ENCODE data around the gene WNT3A.

Gene WNT3A

GRCh38 chr1:228039006-228039903 is 32.5 kb downstream of the WNT3A start:
- peaks cover 66% of the 10 kb centered on the region for H3K27me3 ChIP-seq (ENCODE audit: control insufficient read depth, insufficient read depth, low read length)
- no peak overlapping the region for H3K4me3 ChIP-seq (ENCODE audit: low read length)
- no peak overlapping the region for H3K9ac ChIP-seq (ENCODE audit: low read length)

GRCh38 chr1:228039986-228040385 is 33.2 kb downstream of the WNT3A start:
- H3K27ac ChIP-seq (ENCODE audit: low read length): no peak overlapping the region
- H3K27me3 ChIP-seq (ENCODE audit: control insufficient read depth, insufficient read depth, low read length): peaks cover 71% of the 10 kb centered on the region
- H3K9me3 ChIP-seq (ENCODE audit: control insufficient read depth, low read depth, low read length): no peaks in the 10 kb centered on the region
- no peak overlapping the region for H3K4me3 ChIP-seq (ENCODE audit: low read length)
- H3K36me3 ChIP-seq (ENCODE audit: control insufficient read depth, low read depth, low read length): no peaks in the 10 kb centered on the region
- H3K4me1 ChIP-seq (ENCODE audit: control insufficient read depth, low read depth, low read length): peaks cover 11% of the 10 kb centered on the region
- no peak overlapping the region for H3K9ac ChIP-seq (ENCODE audit: low read length)

More at GRCh38 chr1:228039006-228039903, 32.5 kb downstream of the WNT3A start:
- peaks cover 11% of the 10 kb centered on the region for H3K4me1 ChIP-seq (ENCODE audit: control insufficient read depth, low read depth, low read length)
- no peak overlapping the region for H3K27ac ChIP-seq (ENCODE audit: low read length)
- no peaks in the 10 kb centered on the region for H3K9me3 ChIP-seq (ENCODE audit: control insufficient read depth, low read depth, low read length)
- no peaks in the 10 kb centered on the region for H3K36me3 ChIP-seq (ENCODE audit: control insufficient read depth, low read depth, low read length)

DNA sequence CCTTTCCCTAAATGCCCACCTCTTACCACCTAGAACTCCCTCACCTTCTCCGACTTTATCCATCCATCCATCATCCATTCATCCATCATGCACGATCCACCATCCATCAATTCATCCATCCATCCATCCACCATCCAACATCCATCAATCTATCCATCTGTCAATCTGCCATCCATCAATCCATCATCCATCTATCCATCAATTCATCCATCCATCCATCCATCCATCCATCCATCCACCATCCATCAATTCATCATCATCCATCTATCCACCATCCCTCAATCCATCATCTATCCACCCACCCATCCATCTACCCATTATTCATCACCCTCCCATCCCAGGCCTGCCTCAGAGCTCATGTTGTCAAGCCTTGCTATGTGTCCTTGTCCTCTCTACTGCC is 34.5 kb downstream of the WNT3A start:
- Histone ChIP-seq H3K4me1 (ENCODE audit: control insufficient read depth, low read depth, low read length) (peaks cover 8% of the 10 kb centered on the region), H3K27me3 (ENCODE audit: control insufficient read depth, insufficient read depth, low read length) (peaks cover 70% of the 10 kb centered on the region), H3K27ac (ENCODE audit: low read length) (no peak overlapping the region), H3K36me3 (ENCODE audit: control insufficient read depth, low read depth, low read length) (no peaks in the 10 kb centered on the region), H3K4me3 (ENCODE audit: low read length) (no peak overlapping the region), H3K9me3 (ENCODE audit: control insufficient read depth, low read depth, low read length) (no peaks in the 10 kb centered on the region), H3K9ac (ENCODE audit: low read length) (no peak overlapping the region)

GRCh38 chr1:228042508-228042907 is 35.7 kb downstream of the WNT3A start:
- H3K9me3 ChIP-seq (ENCODE audit: control insufficient read depth, low read depth, low read length): no peaks in the 10 kb centered on the region
- H3K9ac ChIP-seq (ENCODE audit: low read length): no peak overlapping the region
- no peaks in the 10 kb centered on the region for H3K36me3 ChIP-seq (ENCODE audit: control insufficient read depth, low read depth, low read length)
- H3K4me1 ChIP-seq (ENCODE audit: control insufficient read depth, low read depth, low read length): peaks cover 3% of the 10 kb centered on the region
- no peak overlapping the region for H3K4me3 ChIP-seq (ENCODE audit: low read length)
- peaks cover 59% of the 10 kb centered on the region for H3K27me3 ChIP-seq (ENCODE audit: control insufficient read depth, insufficient read depth, low read length)
- H3K27ac ChIP-seq (ENCODE audit: low read length): no peak overlapping the region

DNA sequence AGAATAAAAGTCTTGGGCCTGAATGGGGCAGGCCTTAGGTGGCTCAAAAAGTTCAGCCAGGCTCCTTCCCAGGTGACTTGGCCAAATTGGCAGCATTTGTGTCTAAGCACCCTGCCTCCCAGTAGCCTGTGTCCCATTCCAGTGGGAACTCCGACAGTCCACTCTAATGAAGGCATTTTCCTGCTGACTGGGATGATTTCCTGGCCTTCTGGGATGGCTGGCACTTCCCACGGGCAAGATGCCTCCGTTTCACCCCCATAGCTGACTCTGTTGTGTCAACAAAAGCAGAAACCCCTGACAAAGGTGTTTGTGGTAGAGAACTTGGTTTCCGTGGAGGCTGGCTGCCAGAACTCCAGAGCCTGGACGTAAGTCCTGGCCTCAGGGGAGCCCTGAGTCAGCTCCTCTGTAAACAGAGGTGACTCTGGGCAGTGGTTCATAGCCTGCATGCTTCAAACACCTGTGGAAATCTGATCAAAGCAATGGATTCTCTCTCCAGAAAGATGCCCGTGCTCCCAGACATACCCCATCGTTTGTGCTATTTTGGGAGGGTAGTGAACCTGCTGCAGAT is 36.6 kb downstream of the WNT3A start:
- Histone ChIP-seq H3K9ac (ENCODE audit: low read length) (no peak overlapping the region), H3K4me1 (ENCODE audit: control insufficient read depth, low read depth, low read length) (peaks cover 2% of the 10 kb centered on the region), H3K4me3 (ENCODE audit: low read length) (no peak overlapping the region), H3K36me3 (ENCODE audit: control insufficient read depth, low read depth, low read length) (no peaks in the 10 kb centered on the region), H3K9me3 (ENCODE audit: control insufficient read depth, low read depth, low read length) (no peaks in the 10 kb centered on the region), H3K27ac (ENCODE audit: low read length) (no peak overlapping the region), H3K27me3 (ENCODE audit: control insufficient read depth, insufficient read depth, low read length) (peaks cover 50% of the 10 kb centered on the region)

DNA sequence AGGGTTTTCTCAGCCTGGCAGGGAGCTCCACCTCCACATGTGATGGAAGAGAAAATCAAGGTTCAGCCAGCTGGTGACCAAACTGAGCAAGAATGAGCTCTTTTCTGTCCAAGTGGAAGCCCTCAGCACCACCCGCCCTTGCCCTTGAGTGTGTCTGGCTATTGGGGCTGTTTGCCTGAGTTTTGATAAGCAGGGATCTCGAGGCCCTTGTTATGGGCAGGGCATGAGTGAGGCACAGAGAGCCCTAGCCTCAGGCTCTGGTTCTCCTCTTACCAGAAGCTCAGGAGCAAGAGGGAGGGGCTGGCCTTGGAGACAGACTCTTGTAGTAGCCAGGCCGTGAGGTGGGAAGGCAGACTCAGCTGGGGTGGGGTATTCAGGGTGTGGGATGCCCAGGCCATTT is 38.2 kb downstream of the WNT3A start:
- Histone ChIP-seq H3K4me3 (ENCODE audit: low read length) (no peak overlapping the region), H3K4me1 (ENCODE audit: control insufficient read depth, low read depth, low read length) (no peaks in the 10 kb centered on the region), H3K9ac (ENCODE audit: low read length) (no peak overlapping the region), H3K9me3 (ENCODE audit: control insufficient read depth, low read depth, low read length) (no peaks in the 10 kb centered on the region), H3K27me3 (ENCODE audit: control insufficient read depth, insufficient read depth, low read length) (peaks cover 34% of the 10 kb centered on the region), H3K36me3 (ENCODE audit: control insufficient read depth, low read depth, low read length) (no peaks in the 10 kb centered on the region), H3K27ac (ENCODE audit: low read length) (no peak overlapping the region)

DNA sequence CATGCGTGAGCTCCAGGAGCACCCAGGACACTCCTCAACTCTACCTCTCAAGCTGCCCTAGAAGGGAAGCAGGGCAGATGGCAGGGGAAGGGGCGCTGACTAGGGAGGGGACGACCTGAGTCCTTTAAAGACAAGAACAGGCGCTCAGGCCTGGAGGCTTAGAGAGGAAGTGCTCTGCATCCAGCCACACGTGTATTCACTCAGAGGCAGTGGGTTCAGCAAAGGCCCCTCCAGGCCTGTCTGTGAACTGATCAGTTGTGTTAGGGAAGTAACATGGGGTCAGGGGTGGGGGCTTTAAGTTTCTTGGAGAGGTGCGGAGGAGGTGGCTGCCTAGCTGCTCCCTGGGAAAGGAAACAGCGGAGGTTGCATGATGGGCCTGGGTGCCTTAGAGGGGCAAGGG is 38.6 kb downstream of the WNT3A start:
- Histone ChIP-seq H3K4me3 (ENCODE audit: low read length) (no peak overlapping the region), H3K9ac (ENCODE audit: low read length) (no peak overlapping the region), H3K36me3 (ENCODE audit: control insufficient read depth, low read depth, low read length) (no peaks in the 10 kb centered on the region), H3K9me3 (ENCODE audit: control insufficient read depth, low read depth, low read length) (no peaks in the 10 kb centered on the region), H3K27me3 (ENCODE audit: control insufficient read depth, insufficient read depth, low read length) (peaks cover 31% of the 10 kb centered on the region), H3K27ac (ENCODE audit: low read length) (no peak overlapping the region), H3K4me1 (ENCODE audit: control insufficient read depth, low read depth, low read length) (no peaks in the 10 kb centered on the region)

GRCh38 chr1:228045871-228046270 is 39.1 kb downstream of the WNT3A start:
- H3K4me1 ChIP-seq (ENCODE audit: control insufficient read depth, low read depth, low read length): no peaks in the 10 kb centered on the region
- H3K4me3 ChIP-seq (ENCODE audit: low read length): no peak overlapping the region
- no peaks in the 10 kb centered on the region for H3K36me3 ChIP-seq (ENCODE audit: control insufficient read depth, low read depth, low read length)
- H3K27me3 ChIP-seq (ENCODE audit: control insufficient read depth, insufficient read depth, low read length): peaks cover 31% of the 10 kb centered on the region
- H3K27ac ChIP-seq (ENCODE audit: low read length): no peak overlapping the region
- no peak overlapping the region for H3K9ac ChIP-seq (ENCODE audit: low read length)
- H3K9me3 ChIP-seq (ENCODE audit: control insufficient read depth, low read depth, low read length): no peaks in the 10 kb centered on the region

- H3K4me3 ChIP-seq (ENCODE audit: low read length): no peak overlapping the region
- no peaks in the 10 kb centered on the region for H3K9me3 ChIP-seq (ENCODE audit: control insufficient read depth, low read depth, low read length)
- H3K9ac ChIP-seq (ENCODE audit: low read length): no peak overlapping the region
- no peaks in the 10 kb centered on the region for H3K4me1 ChIP-seq (ENCODE audit: control insufficient read depth, low read depth, low read length)
- peaks cover 30% of the 10 kb centered on the region for H3K27me3 ChIP-seq (ENCODE audit: control insufficient read depth, insufficient read depth, low read length)
- no peak overlapping the region for H3K27ac ChIP-seq (ENCODE audit: low read length)
- H3K36me3 ChIP-seq (ENCODE audit: control insufficient read depth, low read depth, low read length): no peaks in the 10 kb centered on the region
Measured at GRCh38 chr1:228046421-228047182, 39.8 kb downstream of the WNT3A start.

DNA sequence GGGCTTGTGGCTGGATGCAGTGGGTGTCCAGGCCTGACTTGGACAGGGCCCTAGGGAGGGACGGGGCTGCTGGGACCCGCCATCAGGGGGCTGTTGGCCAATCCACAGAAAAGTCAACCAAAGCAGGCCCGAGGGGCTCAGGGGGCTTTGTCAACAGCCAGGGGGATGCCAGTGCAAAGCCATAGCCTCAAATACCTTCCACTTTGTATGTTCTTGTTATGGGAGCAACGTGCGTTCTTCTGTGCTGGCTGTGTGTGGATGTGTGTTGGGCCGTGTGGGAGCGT is 40.3 kb downstream of the WNT3A start:
- Histone ChIP-seq H3K36me3 (ENCODE audit: control insufficient read depth, low read depth, low read length) (no peaks in the 10 kb centered on the region), H3K27me3 (ENCODE audit: control insufficient read depth, insufficient read depth, low read length) (peaks cover 30% of the 10 kb centered on the region), H3K27ac (ENCODE audit: low read length) (no peak overlapping the region), H3K4me1 (ENCODE audit: control insufficient read depth, low read depth, low read length) (no peaks in the 10 kb centered on the region), H3K4me3 (ENCODE audit: low read length) (no peak overlapping the region), H3K9me3 (ENCODE audit: control insufficient read depth, low read depth, low read length) (no peaks in the 10 kb centered on the region), H3K9ac (ENCODE audit: low read length) (no peak overlapping the region)

DNA sequence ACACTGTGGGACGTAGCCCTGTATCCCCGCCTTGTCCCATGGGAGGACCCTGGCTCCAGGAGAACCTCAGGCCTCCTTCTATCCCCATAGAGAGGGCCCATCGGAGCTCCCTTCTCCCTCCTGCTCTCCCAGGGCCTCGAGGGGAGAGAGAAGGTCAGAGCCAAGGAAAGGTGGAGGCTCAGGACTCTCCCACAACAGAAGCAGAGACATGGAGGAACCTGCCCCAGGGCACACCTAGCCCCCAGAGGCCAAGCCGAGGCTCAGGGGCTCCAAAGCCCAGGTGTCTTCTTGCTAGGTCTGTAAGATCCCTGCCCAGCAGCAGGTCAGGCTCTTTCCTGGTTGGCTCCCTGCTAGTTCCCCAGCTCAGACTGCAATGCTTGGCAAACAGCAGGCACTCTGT is 41.3 kb downstream of the WNT3A start:
- H3K4me1 ChIP-seq (ENCODE audit: control insufficient read depth, low read depth, low read length): no peaks in the 10 kb centered on the region
- peaks cover 30% of the 10 kb centered on the region for H3K27me3 ChIP-seq (ENCODE audit: control insufficient read depth, insufficient read depth, low read length)
- no peaks in the 10 kb centered on the region for H3K9me3 ChIP-seq (ENCODE audit: control insufficient read depth, low read depth, low read length)
- no peak overlapping the region for H3K9ac ChIP-seq (ENCODE audit: low read length)
- H3K27ac ChIP-seq (ENCODE audit: low read length): no peak overlapping the region
- no peak overlapping the region for H3K4me3 ChIP-seq (ENCODE audit: low read length)
- H3K36me3 ChIP-seq (ENCODE audit: control insufficient read depth, low read depth, low read length): no peaks in the 10 kb centered on the region

All from iPS-18a (cell line).